Effector memory CD8-positive, alpha-beta T cell (primary cell): Measurements from ENCODE around the gene LGALS8.
"Not testable (repeated sequence)": the region's sequence is repeated elsewhere in the genome, so short reads cannot be mapped to it uniquely, and the experiment has no call there.

Experiments
- ATAC-seq: fragments of 150-1000 bp; cut with Tn5 transposase; replicated peaks from 2 replicates; pipeline ENCODE4 v1.10.0; 2021; ENCODE audit warnings: mild to moderate bottlenecking, moderate library complexity
- DNase-seq, 3 experiments: peaks; one replicate each; pipeline ENCODE4 v3.0.0; 2021
- H3K27ac Mint-ChIP-seq, 2 donors: one replicate each; pipeline ENCODE4 v1.8.0; 2022; ENCODE audit warnings: mild to moderate bottlenecking in 2 of 2, mixed read lengths in 2 of 2, moderate library complexity in 2 of 2
- H3K27me3 Mint-ChIP-seq, 2 donors: one replicate each; pipeline ENCODE4 v1.8.0; 2022; ENCODE audit warnings: mixed read lengths in 2 of 2
- H3K36me3 Mint-ChIP-seq: one replicate; pipeline ENCODE4 v1.8.0; 2022; ENCODE audit warnings: mild to moderate bottlenecking, moderate library complexity, mixed read lengths; ENCODE audit not compliant: insufficient read depth
- H3K4me1 Mint-ChIP-seq, 2 donors: one replicate each; pipeline ENCODE4 v1.8.0; 2022; ENCODE audit warnings: low read depth in 2 of 2, mixed read lengths in 2 of 2
- H3K4me3 Mint-ChIP-seq, 2 donors: one replicate each; pipeline ENCODE4 v1.8.0; 2022; ENCODE audit warnings: mild to moderate bottlenecking in 2 of 2, mixed read lengths in 2 of 2, moderate library complexity in 2 of 2
- H3K9me3 Mint-ChIP-seq, 2 donors: one replicate each; pipeline ENCODE4 v1.8.0; 2022; ENCODE audit warnings: mixed read lengths in 2 of 2

The LGALS8 gene

DNA sequence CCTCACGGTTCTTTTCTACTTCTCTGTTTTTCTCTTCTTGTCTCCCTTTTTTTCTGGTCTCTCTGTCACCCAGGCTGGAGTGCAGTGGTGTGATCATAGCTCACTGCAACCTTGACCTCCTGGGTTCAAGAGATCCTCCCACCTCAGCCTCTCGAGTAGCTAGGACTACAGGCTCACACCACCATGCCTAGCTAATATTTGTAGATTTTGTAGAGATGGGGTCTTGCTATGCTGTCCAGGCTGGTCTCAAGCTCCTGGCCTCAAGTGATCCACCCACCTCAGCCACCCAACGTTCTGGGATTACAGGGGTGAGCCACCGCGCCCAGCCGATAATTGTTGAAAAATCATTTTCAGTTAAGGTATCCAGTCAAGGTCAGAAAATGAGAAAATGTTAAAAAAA lies 25.9 kb upstream of the LGALS8 start:
- H3K4me3 Mint-ChIP-seq, result no peak overlapping the region
- no peak overlapping the region for H3K27ac Mint-ChIP-seq
- DNase-seq (no peak), ATAC-seq (no peak)
- no peaks in the 10 kb centered on the region for H3K36me3 Mint-ChIP-seq
- H3K4me1 Mint-ChIP-seq, result peaks cover 4 to 5% of the 10 kb centered on the region in 2 donors
- H3K27me3 Mint-ChIP-seq, result peaks cover 11 to 12% of the 10 kb centered on the region in 2 donors
- H3K9me3 Mint-ChIP-seq, result no peaks in the 10 kb centered on the region

DNA sequence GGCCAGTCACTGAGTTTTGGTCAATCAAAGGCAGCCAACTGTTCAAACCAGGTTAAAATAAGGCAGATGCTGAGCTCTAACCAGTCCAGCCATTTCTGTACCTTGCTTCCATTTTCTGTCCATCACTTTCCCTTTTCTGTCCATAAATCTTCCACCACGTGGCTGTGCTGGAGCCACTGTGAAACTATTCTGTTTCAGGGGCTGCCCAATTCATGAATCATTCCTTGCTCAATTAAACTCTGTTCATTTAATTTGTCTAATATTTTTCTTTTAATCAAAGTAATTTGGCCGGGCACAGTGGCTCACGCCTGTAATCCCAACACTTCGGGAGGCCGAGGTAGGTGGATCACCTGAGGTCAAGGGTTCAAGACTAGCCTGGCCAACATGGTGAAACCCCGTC lies 22.7 kb upstream of the LGALS8 start:
- H3K9me3 Mint-ChIP-seq, result no peaks in the 10 kb centered on the region
- H3K4me3 Mint-ChIP-seq, result no peak overlapping the region
- ATAC-seq, result no peak
- peaks cover 7 to 9% of the 10 kb centered on the region in 2 donors for H3K4me1 Mint-ChIP-seq
- H3K27me3 Mint-ChIP-seq, result peaks cover 7 to 11% of the 10 kb centered on the region in 2 donors
- H3K27ac Mint-ChIP-seq, result no peak overlapping the region
- no peak for DNase-seq
- no peaks in the 10 kb centered on the region for H3K36me3 Mint-ChIP-seq

DNA sequence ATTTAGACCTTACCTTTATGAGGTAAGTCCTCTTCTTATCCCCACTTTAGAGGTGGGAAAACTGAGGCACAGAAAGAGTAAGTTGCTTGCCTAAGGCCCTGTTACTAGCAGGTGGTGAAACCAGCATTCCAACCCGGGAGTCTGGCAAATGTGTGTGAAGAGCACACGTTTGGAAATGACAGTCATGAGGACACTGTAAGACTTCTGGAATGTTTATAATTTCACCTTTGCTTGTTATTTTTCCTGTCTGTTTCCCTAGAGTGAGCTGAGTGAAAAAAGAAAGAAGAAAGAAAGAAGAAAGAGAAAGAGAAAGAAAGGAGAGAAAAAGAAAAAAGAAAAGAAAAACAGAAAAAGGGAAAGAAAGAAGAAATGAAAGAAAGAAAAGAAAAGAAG lies 21.2 kb upstream of the LGALS8 start:
- DNase-seq (no peak), ATAC-seq (no peak)
- peaks cover 0 to 7% of the 10 kb centered on the region in 2 donors for H3K27me3 Mint-ChIP-seq
- H3K27ac Mint-ChIP-seq, result peak overlapping the region; percentile 44 to 79
- peaks cover 7 to 9% of the 10 kb centered on the region in 2 donors for H3K4me1 Mint-ChIP-seq
- H3K36me3 Mint-ChIP-seq, result no peaks in the 10 kb centered on the region
- no peaks in the 10 kb centered on the region for H3K9me3 Mint-ChIP-seq
- peak overlapping the region; percentile 20 to 37 for H3K4me3 Mint-ChIP-seq

DNA sequence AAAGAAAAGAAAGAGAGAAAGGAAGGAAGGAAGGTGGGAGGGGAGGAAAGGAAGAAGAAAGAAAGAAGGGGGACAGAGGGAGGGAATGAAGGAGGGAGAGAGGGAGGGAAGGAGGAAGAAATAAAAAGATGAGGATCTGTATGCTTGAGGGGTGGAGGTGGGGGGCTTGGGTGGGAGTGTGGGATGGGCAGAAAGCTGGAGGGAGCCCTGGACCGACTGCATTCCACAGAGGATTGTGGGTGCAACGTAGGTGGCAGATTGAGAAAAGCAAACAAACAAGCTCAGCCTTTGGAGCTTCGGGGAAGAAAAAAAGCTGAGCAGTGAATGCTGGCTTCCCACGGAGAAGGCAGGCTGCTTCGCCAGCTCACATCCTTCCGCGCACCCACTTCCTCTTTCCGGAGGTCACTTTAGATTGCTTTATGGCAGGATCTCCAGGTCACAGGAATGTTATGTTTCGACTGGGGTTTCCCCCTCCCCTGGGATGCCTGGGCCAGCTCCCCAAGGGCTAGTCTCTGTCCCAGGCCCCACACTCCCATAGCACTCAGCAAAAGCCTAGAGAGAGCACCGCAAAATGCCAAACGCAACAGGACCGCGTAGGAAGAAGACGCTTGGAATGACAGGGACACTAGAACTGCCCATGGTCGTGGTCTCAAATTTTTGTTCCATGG lies 20.7 kb upstream of the LGALS8 start:
- Mint-ChIP-seq H3K9me3 (no peaks in the 10 kb centered on the region), H3K4me3 (peak overlapping the region; percentile 20 to 37), H3K36me3 (no peaks in the 10 kb centered on the region), H3K27ac (peak overlapping the region; percentile 44 to 79), H3K27me3 (peaks cover 0 to 7% of the 10 kb centered on the region in 2 donors), H3K4me1 (peaks cover 7 to 9% of the 10 kb centered on the region in 2 donors)
- DNase-seq (no peak), ATAC-seq (peak; percentile 37)

DNA sequence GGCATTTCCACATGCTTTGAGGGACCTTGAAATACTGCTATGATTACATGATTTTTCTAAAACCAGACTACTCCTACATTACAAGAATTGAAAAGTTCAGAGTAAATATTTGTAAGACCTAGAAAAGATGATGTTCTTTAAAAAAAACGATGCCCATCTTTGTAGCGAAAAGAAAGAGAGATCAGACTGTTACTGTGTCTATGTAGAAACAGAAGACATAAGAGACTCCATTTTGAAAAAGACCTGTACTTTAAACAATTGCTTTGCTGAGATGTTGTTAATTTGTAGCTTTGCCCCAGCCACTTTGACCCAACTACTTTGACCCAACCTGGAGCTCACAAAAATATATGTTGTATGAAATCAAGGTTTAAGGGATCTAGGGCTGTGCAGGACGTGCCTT lies 19.4 kb upstream of the LGALS8 start:
- not testable (repeated sequence) for H3K36me3 Mint-ChIP-seq, H3K4me3 Mint-ChIP-seq

DNA sequence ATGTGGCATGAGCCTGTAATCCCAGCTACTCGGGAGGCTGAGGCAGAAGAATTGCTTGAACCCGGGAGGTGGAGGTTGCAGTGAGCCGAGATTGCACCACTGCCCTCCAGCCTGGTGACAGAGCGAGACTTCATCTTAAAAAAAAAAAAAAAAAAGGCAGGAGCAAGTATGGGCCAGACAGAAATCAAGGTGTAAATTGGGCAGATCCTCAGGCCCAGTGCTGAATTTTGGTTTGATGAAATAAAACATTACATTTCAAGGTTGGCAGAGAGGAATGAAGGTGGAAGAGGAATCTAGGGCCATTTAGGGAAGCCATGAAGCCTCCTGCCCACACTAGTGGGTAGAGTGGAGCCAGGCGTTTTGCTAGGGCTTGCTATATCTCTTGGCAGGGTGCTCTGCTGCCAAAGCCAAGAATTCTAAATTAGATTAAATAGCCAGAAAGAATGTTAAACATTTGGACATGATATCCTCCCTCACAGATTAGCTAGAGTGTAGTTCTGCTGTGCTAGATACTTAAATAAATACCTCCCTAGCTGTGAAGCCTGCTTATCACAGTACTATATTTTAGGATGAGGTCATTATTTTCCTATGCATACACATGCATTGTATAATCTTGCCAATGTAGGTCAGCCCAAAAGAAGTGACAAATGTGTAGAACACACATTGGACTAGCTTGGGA lies 16.6 kb upstream of the LGALS8 start:
- Mint-ChIP-seq H3K4me1 (peaks cover 12 to 16% of the 10 kb centered on the region in 2 donors), H3K27me3 (peaks cover 0 to 7% of the 10 kb centered on the region in 2 donors), H3K9me3 (no peaks in the 10 kb centered on the region), H3K27ac (no peak overlapping the region), H3K4me3 (no peak overlapping the region), H3K36me3 (no peaks in the 10 kb centered on the region)
- DNase-seq (no peak), ATAC-seq (no peak)

More for the DNA sequence above, 19.4 kb upstream of the LGALS8 start:
- H3K4me1 Mint-ChIP-seq, result peaks cover 12 to 13% of the 10 kb centered on the region in 2 donors
- H3K27me3 Mint-ChIP-seq, H3K9me3 Mint-ChIP-seq, ATAC-seq, DNase-seq, H3K27ac Mint-ChIP-seq: not testable (repeated sequence)

DNA sequence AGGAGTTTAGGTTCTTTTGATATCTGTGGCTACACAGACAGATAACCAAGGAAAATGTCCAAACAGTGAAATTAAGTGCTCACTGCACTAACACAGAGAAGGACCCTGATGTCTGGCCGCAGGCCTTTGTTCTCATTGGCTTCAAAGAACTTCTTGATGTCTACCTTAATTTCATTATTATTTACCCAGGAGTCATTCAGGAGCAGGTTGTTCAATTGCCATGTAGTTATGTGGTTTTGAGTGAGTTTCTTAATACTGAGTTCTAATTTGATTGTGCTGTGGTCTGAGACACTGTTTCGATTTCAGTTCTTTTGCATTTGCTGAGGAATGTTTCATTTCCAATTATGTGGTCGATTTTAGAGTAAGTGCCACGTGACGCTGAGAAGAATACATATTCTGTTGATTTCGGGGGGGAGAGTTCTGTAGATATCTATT lies 15.2 kb upstream of the LGALS8 start:
- Mint-ChIP-seq H3K9me3 (no peaks in the 10 kb centered on the region), H3K36me3 (no peaks in the 10 kb centered on the region), H3K4me3 (peak overlapping the region; percentile 1), H3K4me1 (peaks cover 5 to 7% of the 10 kb centered on the region in 2 donors), H3K27me3 (no peaks in the 10 kb centered on the region), H3K27ac (peak overlapping the region in 1 of 2 donors; percentile 17)
- no peak for ATAC-seq
- DNase-seq, result no peak

DNA sequence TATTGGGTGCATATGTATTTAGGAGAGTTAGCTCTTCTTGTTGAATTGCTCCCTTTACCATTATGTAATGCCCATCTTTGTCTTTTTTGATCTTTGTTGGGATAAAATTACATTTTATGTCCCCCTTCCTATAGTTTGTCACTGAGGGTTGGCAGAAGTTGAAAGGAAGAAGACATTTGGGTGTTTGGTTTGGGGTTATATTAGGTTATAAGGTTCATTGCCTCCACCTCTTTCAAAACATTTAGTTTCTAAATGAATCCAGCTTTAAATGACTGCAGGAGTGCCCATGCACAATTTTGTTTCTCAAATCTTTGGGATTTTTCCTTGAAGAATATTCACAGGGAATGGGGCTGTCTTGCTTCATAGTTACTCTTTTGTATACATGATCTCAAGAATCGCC lies 14.6 kb upstream of the LGALS8 start:
- no peak for DNase-seq
- no peaks in the 10 kb centered on the region for H3K9me3 Mint-ChIP-seq
- H3K27ac Mint-ChIP-seq, result no peak overlapping the region
- H3K27me3 Mint-ChIP-seq, result no peaks in the 10 kb centered on the region
- H3K4me1 Mint-ChIP-seq, result peaks cover 5 to 7% of the 10 kb centered on the region in 2 donors
- no peaks in the 10 kb centered on the region for H3K36me3 Mint-ChIP-seq
- ATAC-seq, result no peak
- peak overlapping the region in 1 of 2 donors; percentile 1 for H3K4me3 Mint-ChIP-seq

DNA sequence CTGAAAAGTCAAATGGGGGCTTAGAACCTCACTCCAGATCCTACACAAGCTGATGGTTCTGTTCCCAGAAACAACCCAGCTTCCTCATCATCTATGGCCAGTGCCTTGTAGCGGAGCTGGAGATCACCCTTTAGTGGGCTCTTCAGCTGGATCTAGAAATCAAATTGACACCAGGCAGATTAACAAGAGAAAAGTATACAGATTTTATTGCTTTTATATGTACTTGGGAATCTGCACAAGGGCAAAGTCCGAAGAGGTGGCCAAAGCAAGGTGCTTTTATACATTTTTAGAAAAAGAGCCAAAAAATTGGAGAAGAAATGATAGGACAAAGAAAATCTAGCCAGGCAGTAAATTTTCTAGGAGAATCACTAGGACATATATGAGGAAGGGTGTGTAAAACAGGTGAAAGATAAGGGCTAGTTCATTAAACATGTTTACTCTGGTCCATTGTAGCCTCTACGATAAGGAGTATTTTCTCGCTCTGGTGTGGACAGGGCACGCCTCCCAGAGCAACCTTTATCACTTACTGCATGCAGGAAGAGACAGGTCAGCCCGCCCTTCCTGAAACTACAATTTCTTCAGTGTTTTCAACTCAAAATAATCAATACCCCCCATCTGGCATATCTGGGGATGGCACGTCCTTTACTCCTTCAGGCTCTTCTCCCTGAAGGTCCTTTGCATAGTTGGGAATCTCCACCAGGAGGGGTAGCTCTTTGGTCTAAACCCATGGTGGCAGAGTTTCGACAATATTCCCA lies 14.0 kb upstream of the LGALS8 start:
- Mint-ChIP-seq H3K4me1 (peaks cover 5 to 7% of the 10 kb centered on the region in 2 donors), H3K36me3 (no peaks in the 10 kb centered on the region), H3K27ac (no peak overlapping the region), H3K4me3 (no peak overlapping the region), H3K9me3 (no peaks in the 10 kb centered on the region), H3K27me3 (no peaks in the 10 kb centered on the region)
- DNase-seq, result no peak
- no peak for ATAC-seq

DNA sequence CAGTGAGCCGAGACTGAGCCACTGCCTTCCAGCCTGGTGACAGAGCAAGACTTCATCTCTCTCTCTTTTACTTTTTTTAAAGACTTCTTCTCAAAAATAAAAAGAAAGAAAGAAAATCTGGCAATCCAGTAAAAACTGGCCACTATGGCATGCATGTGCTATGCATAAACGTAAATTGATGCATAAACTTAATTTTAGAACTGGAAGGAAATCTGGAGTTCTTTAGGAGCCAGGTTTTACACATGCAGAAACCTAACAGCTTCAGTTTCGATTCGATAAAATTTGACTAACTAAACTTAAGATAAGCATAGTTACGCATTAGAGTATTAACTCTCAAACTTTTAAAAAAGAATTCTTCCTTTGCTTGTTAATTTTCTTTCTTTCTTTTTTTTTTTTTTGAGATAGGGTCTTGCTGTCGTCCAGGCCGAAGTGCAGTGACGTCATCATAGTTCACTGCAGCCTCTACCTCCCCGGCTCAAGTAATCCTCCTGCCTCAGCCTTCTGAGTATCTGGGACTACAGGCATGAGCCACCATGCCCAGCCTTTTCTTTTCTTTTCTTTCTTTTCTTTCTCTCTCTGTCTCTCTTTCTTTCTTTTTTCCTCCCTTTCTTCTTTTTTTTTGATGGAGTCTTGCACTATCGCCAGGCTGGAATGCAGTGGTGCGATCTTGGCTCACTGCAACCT lies 11.9 kb upstream of the LGALS8 start:
- Mint-ChIP-seq H3K36me3 (no peaks in the 10 kb centered on the region), H3K27ac (no peak overlapping the region), H3K9me3 (no peaks in the 10 kb centered on the region), H3K27me3 (no peaks in the 10 kb centered on the region), H3K4me1 (peaks cover 14 to 17% of the 10 kb centered on the region in 2 donors), H3K4me3 (no peak overlapping the region)
- ATAC-seq (no peak), DNase-seq (no peak)

DNA sequence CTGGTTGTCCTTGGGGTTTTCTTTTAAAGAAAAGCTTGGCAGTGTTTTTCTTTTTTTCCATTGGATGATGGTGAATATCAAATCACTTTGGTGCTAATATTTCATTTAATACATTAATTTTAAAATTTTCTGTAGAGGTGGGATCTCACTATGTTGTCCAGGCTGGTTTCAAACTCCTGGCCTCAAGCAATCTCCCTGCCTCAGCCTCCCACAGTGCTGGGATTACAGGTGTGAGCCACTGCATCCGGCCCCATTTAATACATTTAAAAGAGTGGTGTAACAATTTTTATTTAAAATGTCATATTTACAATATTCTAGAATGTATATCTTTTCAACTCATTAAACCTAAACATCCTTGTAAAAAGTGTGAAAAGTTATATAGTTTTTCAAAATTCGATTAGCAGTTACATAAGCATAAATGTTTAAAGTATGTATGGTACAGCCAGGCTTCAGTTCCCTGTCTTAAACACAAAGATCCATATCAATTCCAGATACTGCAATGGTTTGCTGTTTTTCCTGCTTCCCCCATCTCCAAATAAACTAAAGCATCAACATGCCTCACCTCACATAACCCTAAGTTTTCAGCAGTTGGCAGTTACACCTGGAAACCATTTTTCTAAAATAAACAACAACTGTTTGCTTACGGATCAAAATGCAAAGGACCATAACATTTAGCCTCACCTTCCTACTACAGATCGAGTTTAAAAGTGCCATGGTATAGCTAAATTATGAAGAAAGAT lies 8.9 kb upstream of the LGALS8 start:
- H3K27ac Mint-ChIP-seq, result no peak overlapping the region
- no peaks in the 10 kb centered on the region for H3K27me3 Mint-ChIP-seq
- no peaks in the 10 kb centered on the region for H3K36me3 Mint-ChIP-seq
- no peaks in the 10 kb centered on the region for H3K9me3 Mint-ChIP-seq
- ATAC-seq (no peak), DNase-seq (no peak)
- H3K4me3 Mint-ChIP-seq, result no peak overlapping the region
- H3K4me1 Mint-ChIP-seq, result peaks cover 15 to 18% of the 10 kb centered on the region in 2 donors

DNA sequence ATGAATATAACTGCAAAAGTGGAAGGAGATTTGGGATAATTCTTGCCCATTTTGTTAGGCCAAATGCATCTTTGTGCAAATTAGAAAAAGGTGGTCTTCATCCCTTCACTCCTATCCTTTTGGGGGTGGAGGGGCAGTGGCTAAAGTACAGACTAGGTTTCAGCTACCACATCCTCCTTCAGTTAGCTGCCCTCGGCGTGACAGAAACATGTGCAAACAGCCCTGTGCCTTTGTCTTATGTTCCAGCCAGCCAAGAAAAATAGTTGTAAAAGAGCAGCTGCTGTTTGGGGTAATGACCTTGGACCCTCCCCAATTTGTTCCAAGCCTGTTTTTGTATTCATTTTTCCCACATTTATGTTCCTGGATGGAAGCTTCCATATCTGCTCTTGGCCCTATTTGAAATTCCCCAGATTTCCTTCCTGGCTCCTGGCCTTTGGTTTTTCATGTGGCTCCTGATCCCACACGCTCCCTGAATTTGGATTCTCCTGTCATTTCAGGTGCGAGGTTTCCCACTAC lies 8.3 kb upstream of the LGALS8 start:
- Mint-ChIP-seq H3K27ac (peak overlapping the region in 1 of 2 donors; percentile 90), H3K4me1 (peaks cover 15 to 17% of the 10 kb centered on the region in 2 donors)
- no peak for ATAC-seq

More for the DNA sequence above, 8.3 kb upstream of the LGALS8 start:
- Mint-ChIP-seq H3K36me3 (no peaks in the 10 kb centered on the region), H3K27me3 (no peaks in the 10 kb centered on the region), H3K9me3 (no peaks in the 10 kb centered on the region), H3K4me3 (peak overlapping the region; percentile 51 to 58)
- DNase-seq, result no peak
